Measurements from ENCODE around the gene SLC9A8.

GRCh38 chr20:49867453-49868215, 55.0 kb downstream of the SLC9A8 start:
- TF ChIP-seq, protein P1, sequence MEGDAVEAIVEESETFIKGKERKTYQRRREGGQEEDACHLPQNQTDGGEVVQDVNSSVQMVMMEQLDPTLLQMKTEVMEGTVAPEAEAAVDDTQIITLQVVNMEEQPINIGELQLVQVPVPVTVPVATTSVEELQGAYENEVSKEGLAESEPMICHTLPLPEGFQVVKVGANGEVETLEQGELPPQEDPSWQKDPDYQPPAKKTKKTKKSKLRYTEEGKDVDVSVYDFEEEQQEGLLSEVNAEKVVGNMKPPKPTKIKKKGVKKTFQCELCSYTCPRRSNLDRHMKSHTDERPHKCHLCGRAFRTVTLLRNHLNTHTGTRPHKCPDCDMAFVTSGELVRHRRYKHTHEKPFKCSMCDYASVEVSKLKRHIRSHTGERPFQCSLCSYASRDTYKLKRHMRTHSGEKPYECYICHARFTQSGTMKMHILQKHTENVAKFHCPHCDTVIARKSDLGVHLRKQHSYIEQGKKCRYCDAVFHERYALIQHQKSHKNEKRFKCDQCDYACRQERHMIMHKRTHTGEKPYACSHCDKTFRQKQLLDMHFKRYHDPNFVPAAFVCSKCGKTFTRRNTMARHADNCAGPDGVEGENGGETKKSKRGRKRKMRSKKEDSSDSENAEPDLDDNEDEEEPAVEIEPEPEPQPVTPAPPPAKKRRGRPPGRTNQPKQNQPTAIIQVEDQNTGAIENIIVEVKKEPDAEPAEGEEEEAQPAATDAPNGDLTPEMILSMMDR (conservative IDR thresholded peaks at IDR 0.05 in 1 of 2, IDR thresholded peaks at IDR 0.05 in 1 of 2; ENCODE audit: extremely low read depth in 1 of 2, insufficient read depth in 1 of 2, low read depth in 1 of 2, low read length in 2 of 2) = no peak
- TF ChIP-seq EZH2 (IDR thresholded peaks at IDR 0.05; ENCODE audit: borderline replicate concordance, low read length) = no peak

Data from mammary epithelial cell (primary cell).